Panc1 (cell line): ENCODE data around the gene NHP2. TPM values are rescaled to one million over a fixed set of nuclear protein-coding genes. Genes with fewer than 3 reads are reported as not detected.

ENCODE experiments used
- ATAC-seq: fragments of 200-7000 bp; cut with Tn5 transposase; 2 replicates; pipeline ENCODE4 v1.9.1; 2020; ENCODE audit warnings: mild to moderate bottlenecking, moderate library complexity
- BruUV-seq: library from RNA; stranded (reverse); fragments of 400-500 nt; replicated peaks from 2 replicates; lab custom pipeline; 2021; lab: Mats Ljungman, UMichigan
- CTCF ChIA-PET: fragments of 300-600 bp; sonication (Branson Sonifier 250); formaldehyde crosslinking; loops from one replicate; lab custom pipeline; 2022; ENCODE audit warnings: antibody characterized with exemption; lab: Charles Lee
- POLR2A ChIA-PET: fragments of 300-600 bp; sonication (Branson Sonifier 250); formaldehyde crosslinking; loops from one replicate; lab custom pipeline; 2022; ENCODE audit warnings: antibody characterized with exemption; lab: Charles Lee
- DNase-seq: peaks from one replicate; pipeline ENCODE4 v3.0.0-alpha.2; 2010; ENCODE audit warnings: low read depth, low spot score
- H3K27ac ChIP-seq: 2 replicates; pipeline ENCODE4 v1.5.1; 2011; ENCODE audit warnings: mild to moderate bottlenecking, low read length, inconsistent platforms
- H3K27me3 ChIP-seq: fragments of 200-500 bp; sonication (Bioruptor generic); 2 replicates; pipeline ENCODE4 v1.6.0; 2014; ENCODE audit warnings: low read length, inconsistent platforms; ENCODE audit not compliant: control insufficient read depth, insufficient read depth
- H3K36me3 ChIP-seq: fragments of 200-500 bp; sonication (Bioruptor generic); 2 replicates; pipeline ENCODE4 v1.5.1; 2014; ENCODE audit warnings: inconsistent platforms, mild to moderate bottlenecking, low read length, moderate library complexity; ENCODE audit not compliant: control insufficient read depth, insufficient read depth
- H3K4me1 ChIP-seq: 2 replicates; pipeline ENCODE4 v1.5.1; 2011; ENCODE audit warnings: inconsistent platforms, mild to moderate bottlenecking, low read length, moderate library complexity; ENCODE audit not compliant: control insufficient read depth, insufficient read depth
- H3K4me3 ChIP-seq, 2 experiments: 2 replicates each; pipeline ENCODE4 v1.5.1; 2011 to 2012; ENCODE audit warnings: low read depth in 2 of 2, low read length in 2 of 2, mild to moderate bottlenecking in 2 of 2, inconsistent platforms in 1 of 2, moderate library complexity in 1 of 2
- H3K9me3 ChIP-seq: fragments of 200-500 bp; sonication (Bioruptor generic); 2 replicates; pipeline ENCODE4 v1.5.1; 2014; ENCODE audit warnings: low read depth, mild to moderate bottlenecking, inconsistent platforms, low read length, moderate library complexity; ENCODE audit not compliant: control insufficient read depth, insufficient read depth
- CTCF ChIP-seq: fragments of 450-650 bp; IDR thresholded peaks from 2 replicates; pipeline ENCODE4 v1.5.1; 2017; ENCODE audit warnings: mild to moderate bottlenecking
- POLR2AphosphoS5 ChIP-seq: IDR thresholded peaks from 2 replicates; pipeline ENCODE4 v1.6.1; 2012; ENCODE audit warnings: mild to moderate bottlenecking, low read depth, low read length, moderate library complexity
- SIN3A ChIP-seq: IDR thresholded peaks from 2 replicates; pipeline ENCODE4 v1.6.1; 2012; ENCODE audit warnings: low read depth, mild to moderate bottlenecking, low read length, moderate library complexity, borderline replicate concordance; ENCODE audit not compliant: insufficient read depth
- TCF7L2 ChIP-seq: IDR thresholded peaks from 2 replicates; pipeline ENCODE4 v1.6.1; 2011; ENCODE audit warnings: mild to moderate bottlenecking, low read depth, low read length, inconsistent platforms
- in situ Hi-C: cut with HindIII; loops from 2 replicates; pipeline ENCODE4 v1.10.0; 2016; ENCODE audit warnings: low sequenced_read_pairs, low pct_unique_long_range_greater_than_20kb
- intact Hi-C: fragments of 100-400 bp; cut with micrococcal nuclease; formaldehyde crosslinking; loops from one replicate; pipeline ENCODE4 v1.10.0; 2022; ENCODE audit not compliant: unreplicated experiment
- total RNA-seq: library from RNA; stranded (reverse); gene quantifications from one replicate; pipeline ENCODE4 v1.2.1, GENCODE V29; 2021; ENCODE audit not compliant: unreplicated experiment
- TF ChIP-seq, protein P1 (sequence below), 2 experiments: IDR thresholded peaks; 2 replicates each; pipeline ENCODE4 v1.6.1; 2011 to 2012; ENCODE audit warnings: low read depth in 2 of 2, control low read depth in 1 of 2, low read length in 1 of 2, mild to moderate bottlenecking in 1 of 2, moderate library complexity in 1 of 2; ENCODE audit not compliant: insufficient read depth in 1 of 2

The NHP2 gene
- total RNA-seq, 1 experiment from 2014 or later = 239 TPM

DNA sequence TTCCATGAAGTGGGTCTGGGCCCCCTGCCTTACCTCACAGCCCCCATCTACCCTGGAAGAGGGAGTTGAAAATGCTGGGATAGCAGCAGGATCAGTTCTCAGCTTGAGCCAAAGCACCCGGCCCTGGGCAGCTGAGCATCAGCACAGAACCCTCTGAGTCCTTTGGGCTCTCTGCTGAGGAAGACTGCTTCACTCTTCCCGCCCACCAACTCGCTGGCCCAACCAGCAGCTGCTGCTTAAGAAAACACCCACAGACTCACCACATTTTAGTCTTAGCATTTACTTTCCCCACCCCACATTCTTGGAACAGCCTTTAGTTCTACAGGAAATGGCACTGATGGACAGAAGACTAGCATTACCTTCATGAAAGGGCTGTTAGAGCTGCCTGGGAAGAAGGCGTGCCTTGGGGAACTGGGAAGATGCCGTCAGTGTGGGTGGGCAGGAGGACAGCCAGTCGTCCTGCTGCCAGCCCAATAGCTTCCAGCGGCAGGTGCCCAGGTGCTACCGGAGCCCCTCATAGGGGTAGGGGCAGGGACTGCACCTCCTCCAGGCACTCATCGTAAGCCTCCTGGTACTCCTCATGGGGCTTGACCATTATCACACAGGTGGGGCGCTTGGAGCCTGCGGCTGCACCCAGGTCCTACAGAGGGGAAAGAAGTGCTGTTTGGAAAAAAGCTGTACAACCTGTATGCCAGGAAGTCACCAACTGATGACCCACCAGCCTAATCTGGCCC lies 4.3 kb downstream of the NHP2 start:
- in situ Hi-C loops (no loop called here), intact Hi-C loops (no loop called here)
- ChIA-PET POLR2A (interaction anchor here (0.6 kb wide), 1 partner anchor 55 kb away, joined by 3 read pairs; no protein-coding TSS in a partner anchor), CTCF (interaction anchor here (0.7 to 1.4 kb wide), 2 partner anchors 47 to 74 kb away, joined by 3 to 4 read pairs; no protein-coding TSS in a partner anchor)
- BruUV-seq = no TSS peak
- H3K4me3 ChIP-seq = no peak overlapping the region
- peaks cover 7% of the 10 kb centered on the region for H3K4me1 ChIP-seq
- H3K27ac ChIP-seq = no peak overlapping the region
- no peaks in the 10 kb centered on the region for H3K9me3 ChIP-seq
- ATAC-seq = no peak
- no peak for DNase-seq
- H3K27me3 ChIP-seq = no peaks in the 10 kb centered on the region
- H3K36me3 ChIP-seq = peaks cover 6% of the 10 kb centered on the region
- TF ChIP-seq CTCF = no peak
- peak; percentile 1; the same call in 1 of the 2 replicates for TF ChIP-seq POLR2AphosphoS5

GRCh38 chr5:178147406-178147805 lies 6.3 kb downstream of the NHP2 start:
- in situ Hi-C loops (no loop called here), intact Hi-C loops (no loop called here)
- Histone ChIP-seq H3K36me3 (peaks cover 2% of the 10 kb centered on the region), H3K4me1 (peaks cover 3% of the 10 kb centered on the region), H3K4me3 (no peak overlapping the region), H3K27ac (no peak overlapping the region), H3K9me3 (no peaks in the 10 kb centered on the region), H3K27me3 (no peaks in the 10 kb centered on the region)
- BruUV-seq = no TSS peak
- ATAC-seq (no peak), DNase-seq (no peak)
- CTCF ChIA-PET = no interaction called here
- POLR2A ChIA-PET = no interaction called here
- TF ChIP-seq POLR2AphosphoS5 (no peak), CTCF (no peak), TCF7L2 (no peak), SIN3A (no peak)
- TF ChIP-seq, protein P1, sequence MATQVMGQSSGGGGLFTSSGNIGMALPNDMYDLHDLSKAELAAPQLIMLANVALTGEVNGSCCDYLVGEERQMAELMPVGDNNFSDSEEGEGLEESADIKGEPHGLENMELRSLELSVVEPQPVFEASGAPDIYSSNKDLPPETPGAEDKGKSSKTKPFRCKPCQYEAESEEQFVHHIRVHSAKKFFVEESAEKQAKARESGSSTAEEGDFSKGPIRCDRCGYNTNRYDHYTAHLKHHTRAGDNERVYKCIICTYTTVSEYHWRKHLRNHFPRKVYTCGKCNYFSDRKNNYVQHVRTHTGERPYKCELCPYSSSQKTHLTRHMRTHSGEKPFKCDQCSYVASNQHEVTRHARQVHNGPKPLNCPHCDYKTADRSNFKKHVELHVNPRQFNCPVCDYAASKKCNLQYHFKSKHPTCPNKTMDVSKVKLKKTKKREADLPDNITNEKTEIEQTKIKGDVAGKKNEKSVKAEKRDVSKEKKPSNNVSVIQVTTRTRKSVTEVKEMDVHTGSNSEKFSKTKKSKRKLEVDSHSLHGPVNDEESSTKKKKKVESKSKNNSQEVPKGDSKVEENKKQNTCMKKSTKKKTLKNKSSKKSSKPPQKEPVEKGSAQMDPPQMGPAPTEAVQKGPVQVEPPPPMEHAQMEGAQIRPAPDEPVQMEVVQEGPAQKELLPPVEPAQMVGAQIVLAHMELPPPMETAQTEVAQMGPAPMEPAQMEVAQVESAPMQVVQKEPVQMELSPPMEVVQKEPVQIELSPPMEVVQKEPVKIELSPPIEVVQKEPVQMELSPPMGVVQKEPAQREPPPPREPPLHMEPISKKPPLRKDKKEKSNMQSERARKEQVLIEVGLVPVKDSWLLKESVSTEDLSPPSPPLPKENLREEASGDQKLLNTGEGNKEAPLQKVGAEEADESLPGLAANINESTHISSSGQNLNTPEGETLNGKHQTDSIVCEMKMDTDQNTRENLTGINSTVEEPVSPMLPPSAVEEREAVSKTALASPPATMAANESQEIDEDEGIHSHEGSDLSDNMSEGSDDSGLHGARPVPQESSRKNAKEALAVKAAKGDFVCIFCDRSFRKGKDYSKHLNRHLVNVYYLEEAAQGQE (IDR thresholded peaks at IDR 0.05; ENCODE audit: insufficient read depth in 1 of 2, low read depth in 2 of 2, low read length in 1 of 2) = no peak
